Gastrocnemius medialis (tissue), 4 donors: Measurements from ENCODE around the gene MRPL40. TPM values are rescaled to one million over a fixed set of nuclear protein-coding genes. Genes with fewer than 3 reads are reported as not detected.

Source experiments
- ATAC-seq, 2 donors: fragments of 150-250 bp; one replicate each; pipeline ENCODE4 v1.9.1; 2016
- DNase-seq, 2 donors: peaks; one replicate each; pipeline ENCODE4 v3.0.0-alpha.2; 2019
- H3K27ac ChIP-seq, 4 donors: fragments of 200-600 bp; sonication (generic); 1 replicate in 1 of 4; 2 replicates in 3 of 4; pipeline ENCODE4 v1.5.1; 2016 to 2018; ENCODE audit warnings: mild to moderate bottlenecking in 2 of 4, moderate library complexity in 1 of 4
- H3K27me3 ChIP-seq, 3 donors: fragments of 200-600 bp; sonication (generic) in 2 of 3; 1 replicate in 1 of 3; 2 replicates in 2 of 3; pipeline versions ENCODE4 v1.5.1 to v1.6.0; 2016 to 2019; ENCODE audit warnings: mild to moderate bottlenecking in 1 of 3, moderate library complexity in 1 of 3
- H3K36me3 ChIP-seq, 2 donors: fragments of 200-600 bp; sonication (generic) in 1 of 2; one replicate each; pipeline ENCODE4 v1.5.1; 2017 to 2018
- H3K4me1 ChIP-seq, 2 donors: fragments of 200-600 bp; sonication (generic) in 1 of 2; one replicate each; pipeline ENCODE4 v1.5.1; 2016 to 2017; ENCODE audit warnings: mild to moderate bottlenecking in 2 of 2
- H3K4me3 ChIP-seq, 4 donors: fragments of 200-600 bp; sonication (generic) in 3 of 4; 1 replicate in 1 of 4; 2 replicates in 3 of 4; pipeline ENCODE4 v1.5.1; 2016 to 2019; ENCODE audit warnings: mild to moderate bottlenecking in 2 of 4
- H3K9me3 ChIP-seq, 3 donors: fragments of 200-600 bp; sonication (generic) in 2 of 3; 1 replicate in 1 of 3; 2 replicates in 2 of 3; pipeline ENCODE4 v1.5.1; 2016 to 2019
- CTCF ChIP-seq, 5 experiments: fragments of 450-650 bp in 3 of 5; fragments of 200-600 bp in 2 of 5; sonication (generic) in 2 of 5; IDR thresholded peaks in 4 of 5; conservative IDR thresholded peaks in 1 of 5; 1 replicate in 4 of 5; 2 replicates in 1 of 5; pipeline ENCODE4 v1.5.1; 2016 to 2019; ENCODE audit warnings: antibody characterized with exemption in 5 of 5, mild to moderate bottlenecking in 3 of 5, moderate library complexity in 3 of 5
- POLR2A ChIP-seq, 2 donors: fragments of 450-650 bp; IDR thresholded peaks; one replicate each; pipeline ENCODE4 v1.6.1; 2017; ENCODE audit warnings: antibody characterized with exemption in 2 of 2, mild to moderate bottlenecking in 2 of 2, moderate library complexity in 2 of 2
- in situ Hi-C, 4 donors: fragments of 200-750 bp; cut with MboI; loops; one replicate each; pipeline versions ENCODE4 v1.15.0 to v1.8.0; 2017; ENCODE audit warnings: low sequenced_read_pairs in 4 of 4
- intact Hi-C: fragments of 100-400 bp; cut with DNase I; formaldehyde crosslinking; loops from one replicate; pipeline ENCODE4 v1.15.1; 2023; ENCODE audit warnings: low total_unique reads
- total RNA-seq, 4 donors: library from RNA; depleted of rRNA; stranded (reverse); fragments of >200 nt; gene quantifications; one replicate each; pipeline versions ENCODE4 v1.1.0 to v1.2.3, GENCODE V29; 2016

Gene MRPL40
- total RNA-seq, 4 donors from 2014 or later, result 53.8 to 75.1 (median 61.5) TPM

GRCh38 chr22:19407649-19408606, 24.4 kb upstream of the MRPL40 start:
- Histone ChIP-seq H3K4me3 (no peak overlapping the region), H3K27me3 (no peaks in the 10 kb centered on the region), H3K27ac (no peak overlapping the region), H3K9me3 (no peaks in the 10 kb centered on the region), H3K36me3 (peaks cover 0 to 59% of the 10 kb centered on the region in 2 donors), H3K4me1 (peaks cover 9 to 19% of the 10 kb centered on the region in 2 donors)
- intact Hi-C loops, result no loop called here
- no peak for TF ChIP-seq CTCF (IDR thresholded peaks at IDR 0.05 in 4 of 5, conservative IDR thresholded peaks at IDR 0.05 in 1 of 5)
- TF ChIP-seq POLR2A (IDR thresholded peaks at IDR 0.05), result no peak
- DNase-seq (no peak), ATAC-seq (no peak)
- in situ Hi-C loops, result no loop called here

- Histone ChIP-seq H3K27me3 (no peaks in the 10 kb centered on the region), H3K9me3 (no peaks in the 10 kb centered on the region), H3K4me3 (no peak overlapping the region), H3K36me3 (peaks cover 0 to 43% of the 10 kb centered on the region in 2 donors), H3K27ac (peak overlapping the region in 2 of 4 donors; percentile 33 to 45), H3K4me1 (peaks cover 9 to 19% of the 10 kb centered on the region in 2 donors)
- in situ Hi-C loops, result no loop called here
- intact Hi-C loops, result loop anchor here (2.0 kb wide), 1 partner anchor 14 kb away; no protein-coding TSS in a partner anchor
- TF ChIP-seq CTCF (IDR thresholded peaks at IDR 0.05 in 4 of 5, conservative IDR thresholded peaks at IDR 0.05 in 1 of 5) (no peak), POLR2A (IDR thresholded peaks at IDR 0.05) (no peak)
- peak; percentile 61 to 90 for ATAC-seq
- DNase-seq, result no peak
Measured at GRCh38 chr22:19410941-19411689, 21.2 kb upstream of the MRPL40 start.

- Histone ChIP-seq H3K27me3 (no peaks in the 10 kb centered on the region), H3K27ac (peak overlapping the region in 1 of 4 donors; percentile 45), H3K4me3 (no peak overlapping the region), H3K9me3 (no peaks in the 10 kb centered on the region), H3K36me3 (peaks cover 0 to 37% of the 10 kb centered on the region in 2 donors), H3K4me1 (peaks cover 9 to 19% of the 10 kb centered on the region in 2 donors)
- DNase-seq (no peak), ATAC-seq (no peak)
- in situ Hi-C loops, result no loop called here
- intact Hi-C loops, result loop anchor here (2.0 kb wide), 1 partner anchor 13 kb away; no protein-coding TSS in a partner anchor
- TF ChIP-seq POLR2A (IDR thresholded peaks at IDR 0.05) (no peak), CTCF (IDR thresholded peaks at IDR 0.05 in 4 of 5, conservative IDR thresholded peaks at IDR 0.05 in 1 of 5) (no peak)
Measured at GRCh38 chr22:19411690-19412045, 20.7 kb upstream of the MRPL40 start.

GRCh38 chr22:19412478-19412877, 19.9 kb upstream of the MRPL40 start:
- Histone ChIP-seq H3K4me1 (peaks cover 9 to 19% of the 10 kb centered on the region in 2 donors), H3K27ac (no peak overlapping the region), H3K9me3 (no peaks in the 10 kb centered on the region), H3K4me3 (no peak overlapping the region), H3K27me3 (no peaks in the 10 kb centered on the region), H3K36me3 (peaks cover 0 to 30% of the 10 kb centered on the region in 2 donors)
- TF ChIP-seq POLR2A (IDR thresholded peaks at IDR 0.05) (no peak), CTCF (IDR thresholded peaks at IDR 0.05 in 4 of 5, conservative IDR thresholded peaks at IDR 0.05 in 1 of 5) (no peak)
- DNase-seq (no peak), ATAC-seq (no peak)
- in situ Hi-C loops, result no loop called here
- intact Hi-C loops, result no loop called here
